DND-41 (cell line): Measurements from ENCODE around the gene CFAP73.
A peak's percentile ranks its signal among the peaks of the same experiment; 100 is the strongest.

Experiments
- ATAC-seq: fragments of 200-7000 bp; cut with Tn5 transposase; 3 replicates; pipeline ENCODE4 v1.9.1; 2021; ENCODE audit warnings: low read depth; ENCODE audit not compliant: insufficient read depth
- DNase-seq: peaks from one replicate; pipeline ENCODE4 v3.0.0-alpha.2; 2020
- H2AFZ ChIP-seq: 2 replicates; pipeline ENCODE4 v1.6.0; 2012; ENCODE audit warnings: low read depth, low read length
- H3K27ac ChIP-seq: 2 replicates; pipeline ENCODE4 v1.5.1; 2012; ENCODE audit warnings: low read length, inconsistent platforms
- H3K27me3 ChIP-seq: fragments of 200-600 bp; sonication (generic); 2 replicates; pipeline ENCODE4 v1.6.0; 2012; ENCODE audit warnings: low read length, mild to moderate bottlenecking, inconsistent platforms; ENCODE audit not compliant: insufficient read depth, poor library complexity
- H3K36me3 ChIP-seq: 2 replicates; pipeline ENCODE4 v1.5.1; 2012; ENCODE audit warnings: low read length, inconsistent platforms; ENCODE audit not compliant: insufficient read depth
- H3K4me1 ChIP-seq: 2 replicates; pipeline ENCODE4 v1.5.1; 2012; ENCODE audit warnings: mild to moderate bottlenecking, low read length; ENCODE audit not compliant: insufficient read depth
- H3K4me2 ChIP-seq: 2 replicates; pipeline ENCODE4 v1.6.0; 2012; ENCODE audit warnings: mild to moderate bottlenecking, moderate library complexity, low read length, inconsistent platforms; ENCODE audit not compliant: insufficient read depth
- H3K4me3 ChIP-seq, 2 experiments: fragments of 200-600 bp in 1 of 2; shearing (Covaris generic) in 1 of 2; 2 replicates each; pipeline ENCODE4 v1.5.1; 2012 to 2016; ENCODE audit warnings: inconsistent platforms in 2 of 2, low read length in 2 of 2, mild to moderate bottlenecking in 2 of 2, low read depth in 1 of 2, moderate library complexity in 1 of 2
- H3K79me2 ChIP-seq: 2 replicates; pipeline ENCODE4 v1.6.0; 2012; ENCODE audit warnings: low read length, inconsistent platforms; ENCODE audit not compliant: insufficient read depth
- H3K9ac ChIP-seq: 2 replicates; pipeline ENCODE4 v1.6.0; 2012; ENCODE audit warnings: low read depth, mild to moderate bottlenecking, inconsistent platforms, low read length, moderate library complexity
- H3K9me3 ChIP-seq: 2 replicates; pipeline ENCODE4 v1.5.1; 2012; ENCODE audit warnings: low read length, moderate library complexity, mild to moderate bottlenecking, inconsistent platforms; ENCODE audit not compliant: insufficient read depth, severe bottlenecking
- H4K20me1 ChIP-seq: 2 replicates; pipeline ENCODE4 v1.6.0; 2012; ENCODE audit warnings: low read length; ENCODE audit not compliant: insufficient read depth
- CTCF ChIP-seq: IDR thresholded peaks from 2 replicates; pipeline ENCODE4 v1.5.1; 2012; ENCODE audit warnings: borderline replicate concordance, low read length, moderate library complexity, mild to moderate bottlenecking; ENCODE audit not compliant: poor library complexity, severe bottlenecking; ENCODE audit errors: extremely low read depth
- EZH2 ChIP-seq: IDR thresholded peaks from 3 replicates; pipeline ENCODE4 v1.6.1; 2012; ENCODE audit warnings: borderline replicate concordance, low read depth, mild to moderate bottlenecking, moderate library complexity, low read length, inconsistent platforms; ENCODE audit not compliant: severe bottlenecking

Gene CFAP73

GRCh38 chr12:113165521-113166450 is 16.3 kb downstream of the CFAP73 start:
- Histone ChIP-seq H3K27me3 (no peaks in the 10 kb centered on the region), H3K4me3 (no peak overlapping the region), H3K27ac (no peak overlapping the region), H3K4me1 (no peaks in the 10 kb centered on the region), H4K20me1 (peaks cover 24% of the 10 kb centered on the region), H3K4me2 (no peak overlapping the region), H3K79me2 (peaks cover 7% of the 10 kb centered on the region; the same call in 1 of the 2 replicates), H3K9ac (no peak overlapping the region), H3K36me3 (peaks cover 97% of the 10 kb centered on the region), H2AFZ (no peak overlapping the region), H3K9me3 (no peaks in the 10 kb centered on the region)
- ATAC-seq (no peak), DNase-seq (no peak)
- TF ChIP-seq CTCF (no peak), EZH2 (no peak)

GRCh38 chr12:113167868-113168267 is 18.3 kb downstream of the CFAP73 start:
- Histone ChIP-seq H3K36me3 (peaks cover 98% of the 10 kb centered on the region), H3K9ac (no peak overlapping the region), H3K4me2 (no peak overlapping the region), H3K27me3 (no peaks in the 10 kb centered on the region), H3K4me3 (no peak overlapping the region), H4K20me1 (peaks cover 9% of the 10 kb centered on the region), H2AFZ (no peak overlapping the region), H3K27ac (no peak overlapping the region), H3K9me3 (no peaks in the 10 kb centered on the region), H3K79me2 (peaks cover 18% of the 10 kb centered on the region), H3K4me1 (no peaks in the 10 kb centered on the region)
- TF ChIP-seq EZH2 = no peak
- no peak for TF ChIP-seq CTCF
- no peak for DNase-seq
- no peak for ATAC-seq

GRCh38 chr12:113169697-113170096 is 20.2 kb downstream of the CFAP73 start:
- H3K27me3 ChIP-seq = no peaks in the 10 kb centered on the region
- TF ChIP-seq EZH2 = no peak
- no peak for TF ChIP-seq CTCF
- DNase-seq = no peak
- H3K9ac ChIP-seq = no peak overlapping the region
- H2AFZ ChIP-seq = no peak overlapping the region
- peaks cover 99% of the 10 kb centered on the region for H3K36me3 ChIP-seq
- peaks cover 31% of the 10 kb centered on the region for H3K79me2 ChIP-seq
- no peak overlapping the region for H3K4me3 ChIP-seq
- 0 out of 2 replicates have a peak overlapping the region, but pooled peaks have one; percentile 19 for H3K27ac ChIP-seq
- ATAC-seq = no peak
- H3K4me1 ChIP-seq = no peaks in the 10 kb centered on the region
- H3K4me2 ChIP-seq = no peak overlapping the region
- peaks cover 7% of the 10 kb centered on the region for H4K20me1 ChIP-seq
- no peaks in the 10 kb centered on the region for H3K9me3 ChIP-seq
